Caco-2 (cell line): Measurements from ENCODE around the gene SCARF2. TPM values are rescaled to one million over a fixed set of nuclear protein-coding genes. Genes with fewer than 3 reads are reported as not detected.
A peak's percentile ranks its signal among the peaks of the same experiment; 100 is the strongest.

Experiments
- BruUV-seq: library from RNA; stranded (reverse); fragments of 400-500 nt; replicated peaks from 2 replicates; lab custom pipeline; 2021; lab: Mats Ljungman, UMichigan
- CTCF ChIA-PET: fragments of 300-600 bp; sonication (Branson Sonifier 250); formaldehyde crosslinking; loops from one replicate; lab custom pipeline; 2022; ENCODE audit warnings: antibody characterized with exemption; lab: Charles Lee
- POLR2A ChIA-PET: fragments of 300-600 bp; sonication (Branson Sonifier 250); formaldehyde crosslinking; loops from one replicate; lab custom pipeline; 2022; ENCODE audit warnings: antibody characterized with exemption; lab: Charles Lee
- DNase-seq, 2 experiments: peaks; one replicate each; pipeline versions ENCODE4 v3.0.0 to v3.0.0-alpha.2; 2020 to 2022
- H3K27me3 ChIP-seq: replicated peaks from 2 replicates; pipeline ENCODE4 v1.6.0; 2011; ENCODE audit warnings: low read length; ENCODE audit not compliant: control insufficient read depth, insufficient read depth
- H3K36me3 ChIP-seq: 2 replicates; pipeline ENCODE4 v1.5.1; 2011; ENCODE audit warnings: low read length; ENCODE audit not compliant: control insufficient read depth, insufficient read depth
- H3K4me1 ChIP-seq: fragments of 250-450 bp; sonication (Bioruptor Pico); 2 replicates; pipeline ENCODE4 v1.5.1; 2020; ENCODE audit warnings: mild to moderate bottlenecking
- H3K4me3 ChIP-seq: 2 replicates; pipeline ENCODE4 v1.5.1; 2011; ENCODE audit warnings: low read depth, mild to moderate bottlenecking, control low read depth, low read length
- H3K9me3 ChIP-seq: fragments of 250-450 bp; sonication (Bioruptor Pico); 2 replicates; pipeline ENCODE4 v1.5.1; 2020; ENCODE audit warnings: mild to moderate bottlenecking, moderate library complexity
- H3K27ac Mint-ChIP-seq: one replicate; pipeline ENCODE4 v1.8.0; 2022; ENCODE audit warnings: mixed read lengths; ENCODE audit not compliant: unreplicated experiment
- H3K27me3 Mint-ChIP-seq: one replicate; pipeline ENCODE4 v1.8.0; 2022; ENCODE audit warnings: mixed read lengths; ENCODE audit not compliant: insufficient read depth, unreplicated experiment
- H3K36me3 Mint-ChIP-seq: one replicate; pipeline ENCODE4 v1.8.0; 2022; ENCODE audit warnings: mild to moderate bottlenecking, mixed read lengths; ENCODE audit not compliant: insufficient read depth, unreplicated experiment
- H3K4me1 Mint-ChIP-seq: one replicate; pipeline ENCODE4 v1.8.0; 2022; ENCODE audit warnings: low read depth, mixed read lengths; ENCODE audit not compliant: unreplicated experiment
- H3K4me3 Mint-ChIP-seq: one replicate; pipeline ENCODE4 v1.8.0; 2022; ENCODE audit warnings: mild to moderate bottlenecking, moderate library complexity, mixed read lengths; ENCODE audit not compliant: unreplicated experiment
- H3K9me3 Mint-ChIP-seq: one replicate; pipeline ENCODE4 v1.8.0; 2022; ENCODE audit warnings: mixed read lengths; ENCODE audit not compliant: unreplicated experiment
- intact Hi-C: fragments of 100-400 bp; cut with micrococcal nuclease; formaldehyde crosslinking; loops from one replicate; pipeline ENCODE4 v1.10.0; 2022; ENCODE audit not compliant: unreplicated experiment
- total RNA-seq: library from RNA; stranded (reverse); gene quantifications from 2 replicates; pipeline ENCODE4 v1.2.3, GENCODE V29; 2022
- TF ChIP-seq, protein P1 (sequence below), 2 experiments: fragments of 200-600 bp in 1 of 2; IDR thresholded peaks; 1 replicate in 1 of 2; 2 replicates in 1 of 2; pipeline versions ENCODE4 v1.5.1 to v1.8.0; 2011 to 2022; ENCODE audit warnings: antibody characterized with exemption in 1 of 2, control low read depth in 1 of 2, inconsistent platforms in 1 of 2, low read depth in 1 of 2, low read length in 1 of 2, mild to moderate bottlenecking in 1 of 2, moderate library complexity in 1 of 2; ENCODE audit not compliant: insufficient read depth in 1 of 2, severe bottlenecking in 1 of 2, unreplicated experiment in 1 of 2

The SCARF2 gene
- total RNA-seq, 1 experiment from 2014 or later: 0.73 TPM

DNA sequence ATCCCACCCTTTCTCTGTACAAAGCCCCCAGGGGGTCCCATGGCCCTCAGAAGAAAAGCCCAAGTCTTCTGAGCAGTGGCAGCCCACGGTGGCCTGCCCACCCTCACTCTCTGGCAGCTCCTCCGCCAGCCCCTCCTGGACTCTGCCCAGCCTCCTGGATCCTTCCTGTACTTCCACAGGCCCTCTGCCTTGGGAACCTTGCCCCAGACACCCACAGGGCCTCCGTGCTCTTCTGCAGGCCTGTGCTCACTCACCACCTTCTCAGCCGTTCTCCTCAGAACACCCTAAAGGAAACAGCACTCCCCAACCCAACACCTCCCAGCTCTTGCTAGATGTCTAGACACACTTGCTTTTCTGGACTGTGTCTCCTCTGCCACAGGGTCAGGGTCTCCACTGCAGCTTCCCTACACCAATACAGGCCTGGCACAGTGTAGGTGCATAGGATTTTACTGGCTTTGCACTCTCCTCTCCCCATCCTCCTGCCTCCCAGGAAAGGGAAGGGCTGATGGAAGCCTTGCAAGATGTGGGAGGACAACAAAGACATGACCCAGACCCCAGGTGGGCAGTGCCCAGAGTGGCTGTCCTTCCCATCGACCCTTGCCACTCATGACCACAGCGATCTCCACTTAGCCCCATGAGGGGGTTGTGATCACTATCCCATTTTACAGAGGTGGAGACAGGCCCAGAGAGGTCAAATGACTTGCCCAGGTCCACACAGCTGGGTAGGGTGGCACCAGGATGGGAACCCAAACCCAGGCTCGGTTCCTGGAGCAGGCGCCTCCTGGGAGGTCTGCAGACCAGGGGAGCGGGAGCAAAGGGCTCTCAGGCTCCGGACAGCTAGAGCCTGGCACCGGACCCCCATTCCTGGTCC is 2.0 kb downstream of the SCARF2 start:
- Histone ChIP-seq H3K9me3 (no peaks in the 10 kb centered on the region), H3K4me1 (peaks cover 6% of the 10 kb centered on the region; the same call in 1 of the 2 replicates), H3K4me3 (peak overlapping the region; percentile 35), H3K36me3 (no peaks in the 10 kb centered on the region), H3K27me3 (no peaks in the 10 kb centered on the region)
- Mint-ChIP-seq H3K4me1 (peaks cover 6% of the 10 kb centered on the region), H3K27me3 (peaks cover 7% of the 10 kb centered on the region), H3K4me3 (peak overlapping the region; percentile 91), H3K9me3 (no peaks in the 10 kb centered on the region), H3K27ac (no peak overlapping the region), H3K36me3 (peaks cover 10% of the 10 kb centered on the region)
- CTCF ChIA-PET: interaction anchor here (1.0 to 1.4 kb wide), 2 partner anchors 17 to 21 kb away, joined by 4 read pairs; no protein-coding TSS in a partner anchor
- no TSS peak for BruUV-seq
- POLR2A ChIA-PET: no interaction called here
- intact Hi-C loops: no loop called here
- TF ChIP-seq, protein P1, sequence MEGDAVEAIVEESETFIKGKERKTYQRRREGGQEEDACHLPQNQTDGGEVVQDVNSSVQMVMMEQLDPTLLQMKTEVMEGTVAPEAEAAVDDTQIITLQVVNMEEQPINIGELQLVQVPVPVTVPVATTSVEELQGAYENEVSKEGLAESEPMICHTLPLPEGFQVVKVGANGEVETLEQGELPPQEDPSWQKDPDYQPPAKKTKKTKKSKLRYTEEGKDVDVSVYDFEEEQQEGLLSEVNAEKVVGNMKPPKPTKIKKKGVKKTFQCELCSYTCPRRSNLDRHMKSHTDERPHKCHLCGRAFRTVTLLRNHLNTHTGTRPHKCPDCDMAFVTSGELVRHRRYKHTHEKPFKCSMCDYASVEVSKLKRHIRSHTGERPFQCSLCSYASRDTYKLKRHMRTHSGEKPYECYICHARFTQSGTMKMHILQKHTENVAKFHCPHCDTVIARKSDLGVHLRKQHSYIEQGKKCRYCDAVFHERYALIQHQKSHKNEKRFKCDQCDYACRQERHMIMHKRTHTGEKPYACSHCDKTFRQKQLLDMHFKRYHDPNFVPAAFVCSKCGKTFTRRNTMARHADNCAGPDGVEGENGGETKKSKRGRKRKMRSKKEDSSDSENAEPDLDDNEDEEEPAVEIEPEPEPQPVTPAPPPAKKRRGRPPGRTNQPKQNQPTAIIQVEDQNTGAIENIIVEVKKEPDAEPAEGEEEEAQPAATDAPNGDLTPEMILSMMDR (IDR thresholded peaks at IDR 0.05; ENCODE audit: insufficient read depth in 1 of 2, low read depth in 1 of 2, low read length in 1 of 2, severe bottlenecking in 1 of 2, unreplicated experiment in 1 of 2): no peak
- no peak for DNase-seq

DNA sequence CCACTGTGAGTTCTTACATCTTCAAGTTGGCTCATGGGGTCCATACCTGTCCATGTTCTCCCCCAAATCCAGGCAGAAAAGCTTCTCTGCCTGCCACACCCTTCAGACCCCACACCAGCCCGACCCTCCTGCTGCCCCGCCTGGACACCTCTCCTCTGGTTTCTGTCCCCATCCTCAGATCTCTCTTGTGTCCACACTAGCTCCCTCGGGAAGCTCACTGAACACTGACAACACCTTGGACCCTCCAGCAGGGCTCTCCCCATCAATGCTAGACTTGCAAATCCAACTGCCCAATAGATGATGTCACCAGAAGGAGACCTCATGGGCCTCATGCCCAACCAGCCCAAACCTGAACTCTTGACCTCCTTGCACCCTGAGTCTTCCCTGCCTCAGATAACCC is 2.9 kb downstream of the SCARF2 start:
- Histone ChIP-seq H3K36me3 (no peaks in the 10 kb centered on the region), H3K4me3 (no peak overlapping the region), H3K9me3 (no peaks in the 10 kb centered on the region), H3K4me1 (peaks cover 11% of the 10 kb centered on the region), H3K27me3 (peaks cover 2% of the 10 kb centered on the region; the same call in 1 of the 2 replicates)
- H3K27me3 Mint-ChIP-seq: peaks cover 7% of the 10 kb centered on the region
- H3K9me3 Mint-ChIP-seq: no peaks in the 10 kb centered on the region
- TF ChIP-seq, protein P1 (IDR thresholded peaks at IDR 0.05; ENCODE audit: insufficient read depth in 1 of 2, low read depth in 1 of 2, low read length in 1 of 2, severe bottlenecking in 1 of 2, unreplicated experiment in 1 of 2): no peak
- no peak for DNase-seq
- POLR2A ChIA-PET: no interaction called here
- CTCF ChIA-PET: interaction anchor here (1.3 to 1.4 kb wide), 2 partner anchors 22 to 133 kb away, joined by 3 to 4 read pairs; no protein-coding TSS in a partner anchor
- no TSS peak for BruUV-seq
- intact Hi-C loops: no loop called here
- H3K27ac Mint-ChIP-seq: no peak overlapping the region
- H3K4me1 Mint-ChIP-seq: peaks cover 6% of the 10 kb centered on the region
- H3K4me3 Mint-ChIP-seq: no peak overlapping the region
- peaks cover 10% of the 10 kb centered on the region for H3K36me3 Mint-ChIP-seq

DNA sequence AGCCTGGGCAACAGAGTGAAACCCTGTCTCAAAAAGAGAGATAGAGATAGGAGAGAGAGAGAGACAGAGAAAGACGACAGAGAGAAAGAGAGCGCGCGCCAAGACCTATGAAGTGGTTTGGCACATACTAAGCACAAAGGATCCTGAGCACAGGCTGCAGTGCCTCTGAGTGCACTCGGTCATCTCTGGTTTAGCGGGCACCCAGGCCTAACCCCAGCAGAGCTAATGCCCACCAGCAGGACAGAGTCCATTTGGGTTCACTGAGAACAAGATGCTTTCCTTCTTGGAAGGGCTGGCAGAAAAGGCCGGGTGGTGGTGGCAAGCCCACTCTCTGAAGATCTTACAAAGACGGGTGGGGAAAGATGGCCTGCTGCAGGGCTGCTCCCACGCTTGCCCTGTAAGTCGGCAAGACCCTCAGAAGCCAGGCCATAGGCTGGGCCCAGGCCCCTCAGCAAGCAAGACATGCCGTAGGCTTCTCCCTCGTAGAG is 3.3 kb downstream of the SCARF2 start:
- H3K9me3 Mint-ChIP-seq: no peaks in the 10 kb centered on the region
- intact Hi-C loops: no loop called here
- H3K4me3 Mint-ChIP-seq: no peak overlapping the region
- peaks cover 6% of the 10 kb centered on the region for H3K4me1 Mint-ChIP-seq
- no peak overlapping the region for H3K27ac Mint-ChIP-seq
- ChIA-PET CTCF (interaction anchor here (1.3 to 1.4 kb wide), 2 partner anchors 22 to 134 kb away, joined by 3 to 4 read pairs; no protein-coding TSS in a partner anchor), POLR2A (no interaction called here)
- Histone ChIP-seq H3K9me3 (no peaks in the 10 kb centered on the region), H3K27me3 (peaks cover 3% of the 10 kb centered on the region; the same call in 1 of the 2 replicates), H3K36me3 (no peaks in the 10 kb centered on the region), H3K4me3 (no peak overlapping the region), H3K4me1 (peaks cover 12% of the 10 kb centered on the region)
- no peak for DNase-seq
- H3K36me3 Mint-ChIP-seq: peaks cover 10% of the 10 kb centered on the region
- TF ChIP-seq, protein P1 (IDR thresholded peaks at IDR 0.05; ENCODE audit: insufficient read depth in 1 of 2, low read depth in 1 of 2, low read length in 1 of 2, severe bottlenecking in 1 of 2, unreplicated experiment in 1 of 2): no peak
- no TSS peak for BruUV-seq
- H3K27me3 Mint-ChIP-seq: peaks cover 7% of the 10 kb centered on the region
